ENCODE measurements around the gene ZFYVE9. TPM values are rescaled to one million over a fixed set of nuclear protein-coding genes. Genes with fewer than 3 reads are reported as not detected.
A peak's percentile ranks its signal among the peaks of the same experiment; 100 is the strongest.
"Not testable (repeated sequence)": the region's sequence is repeated elsewhere in the genome, so short reads cannot be mapped to it uniquely, and the experiment has no call there.

The ZFYVE9 gene
- total and polyA plus RNA-seq, 2 of the 13 experiments (the other 11 are each of a cell fraction or from before 2014, with no cell fraction given): 9.2 to 19.8 TPM

DNA sequence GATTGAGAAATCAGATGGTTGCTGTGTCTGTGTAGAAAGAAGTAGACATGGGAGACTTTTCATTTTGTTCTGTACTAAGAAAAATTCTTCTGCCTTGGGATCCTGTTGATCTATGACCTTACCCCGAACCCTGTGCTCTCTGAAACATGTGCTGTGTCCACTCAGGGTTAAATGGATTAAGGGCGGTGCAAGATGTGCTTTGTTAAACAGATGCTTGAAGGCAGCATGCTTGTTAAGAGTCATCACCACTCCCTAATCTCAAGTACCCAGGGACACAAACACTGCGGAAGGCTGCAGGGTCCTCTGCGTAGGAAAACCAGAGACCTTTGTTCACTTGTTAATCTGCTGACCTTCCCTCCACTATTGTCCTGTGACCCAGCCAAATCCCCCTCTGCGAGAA lies 40.4 kb downstream of the ZFYVE9 start:
- H3K79me2 ChIP-seq (ENCODE audit: insufficient read depth, low read length); H3K4me2 ChIP-seq (ENCODE audit: low read depth, low read length); H3K27ac ChIP-seq (ENCODE audit: extremely low read length, insufficient read depth, low read length); H4K20me1 ChIP-seq (ENCODE audit: insufficient read depth, low read length); H3K9me3 ChIP-seq (ENCODE audit: low read length); DNase-seq (ENCODE audit: low spot score); BruUV-seq (replicated peaks); ATAC-seq; in situ Hi-C loops (cut with HindIII; ENCODE audit: extremely low pct_ligation_motif_present, low pct_unique_long_range_greater_than_20kb); POLR2A ChIA-PET; H3K27me3 ChIP-seq (ENCODE audit: control insufficient read depth in 1 of 2, insufficient read depth in 2 of 2, low read length in 2 of 2); CTCF ChIA-PET (ENCODE audit: low intra/inter-chr PET ratio, low total read pairs); H3K4me3 ChIP-seq (replicated peaks in 1 of 3; ENCODE audit: insufficient read depth in 1 of 3, low read depth in 2 of 3, low read length in 3 of 3); FAIRE-seq; H2AFZ ChIP-seq (ENCODE audit: low read length); intact Hi-C loops (cut with micrococcal nuclease; ENCODE audit: unreplicated experiment); H3K36me3 ChIP-seq (replicated peaks in 1 of 2; ENCODE audit: control insufficient read depth in 1 of 2, insufficient read depth in 2 of 2, low read length in 2 of 2); H3K9ac ChIP-seq (ENCODE audit: insufficient read depth, low read depth, low read length); TF ChIP-seq SOX13 (IDR thresholded peaks at IDR 0.05): not testable (repeated sequence)
- TF ChIP-seq ZNF652 (CRISPR knock-in tag; IDR thresholded peaks at IDR 0.05; ENCODE audit: borderline replicate concordance, low read depth) (0 out of 2 replicates have a peak, but pooled peaks have one; percentile 33), SOX13 (CRISPR knock-in tag; conservative IDR thresholded peaks at IDR 0.05 in 1 of 2, IDR thresholded peaks at IDR 0.05 in 1 of 2) (0 out of 4 replicates have a peak, but pooled peaks of 1 of the 2 experiments have one; percentile 26)
- TF ChIP-seq, protein P1, sequence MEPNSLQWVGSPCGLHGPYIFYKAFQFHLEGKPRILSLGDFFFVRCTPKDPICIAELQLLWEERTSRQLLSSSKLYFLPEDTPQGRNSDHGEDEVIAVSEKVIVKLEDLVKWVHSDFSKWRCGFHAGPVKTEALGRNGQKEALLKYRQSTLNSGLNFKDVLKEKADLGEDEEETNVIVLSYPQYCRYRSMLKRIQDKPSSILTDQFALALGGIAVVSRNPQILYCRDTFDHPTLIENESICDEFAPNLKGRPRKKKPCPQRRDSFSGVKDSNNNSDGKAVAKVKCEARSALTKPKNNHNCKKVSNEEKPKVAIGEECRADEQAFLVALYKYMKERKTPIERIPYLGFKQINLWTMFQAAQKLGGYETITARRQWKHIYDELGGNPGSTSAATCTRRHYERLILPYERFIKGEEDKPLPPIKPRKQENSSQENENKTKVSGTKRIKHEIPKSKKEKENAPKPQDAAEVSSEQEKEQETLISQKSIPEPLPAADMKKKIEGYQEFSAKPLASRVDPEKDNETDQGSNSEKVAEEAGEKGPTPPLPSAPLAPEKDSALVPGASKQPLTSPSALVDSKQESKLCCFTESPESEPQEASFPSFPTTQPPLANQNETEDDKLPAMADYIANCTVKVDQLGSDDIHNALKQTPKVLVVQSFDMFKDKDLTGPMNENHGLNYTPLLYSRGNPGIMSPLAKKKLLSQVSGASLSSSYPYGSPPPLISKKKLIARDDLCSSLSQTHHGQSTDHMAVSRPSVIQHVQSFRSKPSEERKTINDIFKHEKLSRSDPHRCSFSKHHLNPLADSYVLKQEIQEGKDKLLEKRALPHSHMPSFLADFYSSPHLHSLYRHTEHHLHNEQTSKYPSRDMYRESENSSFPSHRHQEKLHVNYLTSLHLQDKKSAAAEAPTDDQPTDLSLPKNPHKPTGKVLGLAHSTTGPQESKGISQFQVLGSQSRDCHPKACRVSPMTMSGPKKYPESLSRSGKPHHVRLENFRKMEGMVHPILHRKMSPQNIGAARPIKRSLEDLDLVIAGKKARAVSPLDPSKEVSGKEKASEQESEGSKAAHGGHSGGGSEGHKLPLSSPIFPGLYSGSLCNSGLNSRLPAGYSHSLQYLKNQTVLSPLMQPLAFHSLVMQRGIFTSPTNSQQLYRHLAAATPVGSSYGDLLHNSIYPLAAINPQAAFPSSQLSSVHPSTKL (CRISPR knock-in tag; IDR thresholded peaks at IDR 0.05): 0 out of 2 replicates have a peak, but pooled peaks have one; percentile 13
- H3K4me1 ChIP-seq (ENCODE audit: insufficient read depth, low read length): peaks cover 22% of the 10 kb centered on the region
- WGBS (ENCODE audit: low lambda C conversion rate): 19% methylated on average over 3 of the region's 5 CpGs

Measured in HepG2 (cell line).